Anterior cingulate cortex (tissue), 58 donors: ENCODE measurements around the gene HRAS.
A peak's percentile ranks its signal among the peaks of the same experiment; 100 is the strongest.

Source experiments
- DNase-seq, 58 donors: peaks; one replicate each; lab custom pipeline; 2025; lab: John Stamatoyannopoulos, UW

HRAS gene

DNA sequence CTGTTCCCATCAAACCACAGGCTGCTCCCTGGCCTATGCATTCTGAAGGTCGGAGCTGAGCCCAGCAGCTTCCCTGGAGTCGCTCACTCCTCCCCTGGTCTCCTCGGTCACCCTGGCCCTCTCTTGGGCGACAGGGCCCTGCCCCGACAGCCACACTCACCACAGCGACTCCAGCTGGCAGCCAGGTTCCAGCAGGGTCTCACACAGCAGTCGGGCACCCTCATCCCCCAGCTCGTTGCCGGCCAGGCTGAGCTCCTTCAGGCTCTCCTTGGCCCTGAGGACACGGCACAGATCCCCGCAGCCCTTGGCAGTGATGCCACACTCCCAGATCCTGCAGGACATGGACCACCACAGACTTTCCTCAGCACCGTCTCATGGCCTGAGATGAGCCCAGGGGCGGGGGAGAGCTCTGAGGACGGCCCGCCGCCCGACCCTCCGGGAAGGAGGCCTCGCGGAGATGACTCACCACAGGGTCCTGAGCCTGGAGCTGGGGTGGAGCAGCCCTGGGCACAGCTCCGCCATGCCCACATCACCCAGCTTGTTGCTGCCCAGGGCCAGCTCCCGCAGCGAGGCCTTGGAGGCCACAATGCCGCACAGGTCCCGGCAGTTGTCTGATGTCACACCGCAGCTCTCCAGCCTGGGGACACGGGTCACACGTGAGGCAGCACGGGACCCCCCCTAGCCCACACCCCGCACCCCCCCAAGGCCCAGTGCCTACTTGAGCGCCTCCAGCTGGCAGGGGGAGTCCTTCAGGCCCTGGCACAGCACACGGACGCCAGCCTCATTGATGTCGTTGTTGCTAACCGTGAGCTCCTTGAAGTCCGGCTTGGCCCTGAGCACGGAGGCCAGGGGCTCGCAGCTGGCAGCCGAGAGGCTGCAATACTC, 36.8 kb downstream of the HRAS start:
- no peak for DNase-seq

DNA sequence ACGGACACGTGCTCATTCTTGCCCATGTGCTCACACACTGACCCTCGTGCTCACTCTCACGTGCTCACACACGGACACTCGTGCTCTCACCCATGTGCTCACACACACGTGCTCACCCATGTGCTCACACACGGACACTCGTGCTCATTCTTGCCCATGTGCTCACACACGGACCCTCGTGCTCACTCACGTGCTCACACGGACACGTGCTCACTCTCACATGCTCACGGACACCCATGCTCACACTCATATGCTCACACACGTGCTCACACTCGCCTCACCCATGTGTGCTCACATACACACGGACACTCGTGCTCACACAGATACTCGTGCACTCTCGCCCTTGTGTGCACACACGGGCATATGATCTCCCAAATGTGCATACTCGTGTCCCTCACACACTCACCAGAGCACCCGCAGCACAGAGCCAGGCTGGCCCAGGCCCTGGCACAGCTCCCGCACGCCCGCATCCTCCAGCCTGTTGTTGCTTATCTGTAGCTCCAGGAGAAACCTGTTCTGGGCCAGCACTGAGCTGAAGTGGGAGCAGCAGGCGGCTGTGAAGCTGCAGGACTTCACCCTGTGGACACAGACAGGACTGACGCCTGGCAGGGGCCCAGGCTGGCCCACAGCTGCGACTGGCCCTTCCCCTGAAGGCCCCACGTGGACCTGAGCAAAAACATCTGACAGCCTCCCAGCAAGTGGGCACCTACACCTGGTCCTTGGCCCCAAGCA, 37.6 kb downstream of the HRAS start:
- DNase-seq, result no peak

DNA sequence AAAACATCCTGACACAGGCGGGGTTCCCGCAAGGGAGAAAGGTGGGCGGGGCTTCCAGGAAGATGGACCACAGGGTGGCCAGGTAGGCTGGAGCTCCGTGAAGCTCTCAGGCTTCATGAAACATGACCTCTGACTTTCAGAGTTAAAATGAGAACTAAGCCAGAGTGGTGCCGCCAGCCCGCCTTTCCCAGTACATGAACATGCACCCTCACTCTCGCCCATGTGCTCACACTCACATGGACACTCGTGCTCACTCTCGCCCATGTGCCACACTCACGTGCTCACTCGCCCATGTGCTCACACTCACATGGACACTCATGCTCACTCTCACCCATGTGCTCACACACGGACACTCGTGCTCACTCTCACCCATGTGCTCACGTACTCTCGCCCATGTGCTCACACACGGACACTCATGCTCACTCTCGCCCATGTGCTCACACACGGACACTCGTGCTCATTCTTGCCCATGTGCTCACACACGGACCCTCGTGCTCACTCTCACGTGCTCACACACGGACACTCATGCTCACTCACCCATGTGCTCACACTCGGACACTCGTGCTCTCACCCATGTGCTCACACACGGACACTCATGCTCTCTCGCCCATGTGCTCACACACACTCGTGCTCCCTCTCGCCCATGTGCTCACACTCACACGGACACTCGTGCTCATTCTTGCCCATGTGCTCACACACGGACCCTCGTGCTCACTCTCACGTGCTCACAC, 38.4 kb downstream of the HRAS start:
- no peak for DNase-seq

GRCh38 chr11:495537-495931, 39.8 kb downstream of the HRAS start:
- DNase-seq, result peak in 1 of 58 donors; percentile 46

- peak in 51 of 58 donors; percentile 24 to 93 (median 73) for DNase-seq
Measured at GRCh38 chr11:494761-495536, 40.4 kb downstream of the HRAS start.

GRCh38 chr11:492427-493226, 42.7 kb downstream of the HRAS start:
- no peak for DNase-seq

DNA sequence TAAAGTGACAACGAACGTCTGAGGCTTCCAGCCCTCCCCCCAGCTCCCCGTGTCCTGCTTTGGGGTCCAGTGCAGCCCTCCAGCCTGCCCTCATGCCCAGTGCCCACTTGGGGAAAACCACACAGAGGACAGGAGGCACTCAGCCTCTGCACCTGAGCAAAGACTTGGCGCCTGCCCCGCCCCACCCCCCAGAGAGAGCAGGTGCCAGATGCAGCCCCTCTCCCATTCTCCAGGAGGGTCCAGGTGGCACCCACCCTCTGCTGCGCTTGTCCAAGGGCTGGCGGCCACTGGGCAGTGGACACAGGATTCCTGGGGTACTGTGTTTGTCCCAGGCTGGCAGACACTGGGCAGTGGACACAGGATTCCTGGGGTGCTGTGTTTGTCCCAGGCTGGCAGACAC, 44.0 kb downstream of the HRAS start:
- no peak for DNase-seq

DNA sequence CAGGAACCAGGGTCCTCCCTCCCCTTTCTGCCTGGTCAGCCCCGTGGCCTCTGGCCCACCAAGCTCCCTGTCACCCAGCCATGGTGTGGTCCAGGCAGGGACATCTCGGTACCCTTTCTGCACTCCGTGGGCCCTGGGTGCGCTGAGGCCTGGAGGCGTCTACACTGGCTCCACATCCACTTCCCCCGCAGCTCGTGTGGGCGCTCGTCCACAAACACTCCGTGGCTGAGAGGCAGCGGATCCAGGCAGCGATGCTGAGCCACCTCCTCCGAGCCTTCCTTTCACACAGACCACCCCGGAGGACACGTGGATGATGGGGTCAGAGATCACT, 44.5 kb downstream of the HRAS start:
- DNase-seq, result no peak

- no peak for DNase-seq
Measured at GRCh38 chr11:490186-490929, 45.0 kb downstream of the HRAS start.

DNA sequence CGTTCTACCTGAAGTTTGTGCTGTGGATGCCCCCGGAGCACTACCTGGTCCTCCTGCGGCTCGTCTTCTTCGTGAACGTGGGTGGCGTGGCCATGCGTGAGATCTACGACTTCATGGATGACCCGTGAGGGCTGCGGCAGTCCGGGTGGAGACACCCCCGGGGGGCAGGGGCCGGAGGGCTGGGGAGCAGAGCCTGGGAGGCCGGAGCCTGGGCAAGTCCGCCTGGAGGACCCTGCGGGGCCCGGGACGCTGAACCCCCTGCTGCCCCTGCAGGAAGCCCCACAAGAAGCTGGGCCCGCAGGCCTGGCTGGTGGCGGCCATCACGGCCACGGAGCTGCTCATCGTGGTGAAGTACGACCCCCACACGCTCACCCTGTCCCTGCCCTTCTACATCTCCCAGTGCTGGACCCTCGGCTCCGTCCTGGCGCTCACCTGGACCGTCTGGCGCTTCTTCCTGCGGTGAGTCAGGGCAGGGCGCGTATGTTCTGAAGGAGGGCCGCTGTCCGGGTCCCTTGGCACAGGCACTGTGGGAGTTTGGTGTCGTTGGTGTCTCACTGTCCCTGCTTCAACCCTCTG, 45.7 kb downstream of the HRAS start:
- DNase-seq, result no peak

DNA sequence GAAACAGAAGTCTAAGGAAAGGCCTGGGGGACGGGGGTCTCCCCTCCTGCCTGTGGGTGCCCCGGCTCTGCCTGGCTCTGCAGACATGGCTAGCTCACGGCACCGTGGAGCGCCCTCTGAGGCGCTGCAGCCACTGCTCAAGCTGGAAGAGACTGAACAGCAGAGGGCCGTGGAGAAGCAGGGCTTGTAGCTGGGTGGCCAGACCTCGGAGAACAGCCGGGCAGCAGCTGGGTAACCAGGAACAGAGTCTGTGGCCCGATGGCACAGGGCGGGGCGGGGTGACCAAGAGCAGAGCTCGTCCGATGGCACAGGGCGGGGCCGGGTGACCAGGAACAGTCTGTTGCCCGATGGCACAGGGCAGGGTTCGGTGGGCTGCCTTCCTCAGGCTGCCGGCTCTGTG, 46.4 kb downstream of the HRAS start:
- peak in 7 of 58 donors; percentile 26 to 59 (median 39) for DNase-seq

DNA sequence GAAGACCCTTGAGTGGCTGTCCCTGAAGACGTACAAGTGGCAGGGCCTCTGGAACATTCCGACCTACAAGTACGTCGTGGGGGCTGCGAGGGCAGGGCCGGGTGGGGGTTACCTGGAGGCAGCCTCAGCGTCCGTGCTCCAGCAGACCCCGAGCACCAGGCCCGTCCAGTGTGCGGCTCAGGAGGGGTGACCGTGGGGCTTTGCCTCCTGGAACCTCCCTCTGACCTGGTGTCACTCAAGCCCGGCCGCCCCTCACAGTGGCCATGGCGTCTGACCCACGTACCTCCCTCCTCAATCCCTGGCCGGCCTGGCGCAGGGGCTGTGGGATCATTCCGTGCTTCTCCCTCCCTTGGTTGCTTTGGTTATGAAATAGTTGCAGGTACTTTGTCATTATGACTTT, 46.8 kb downstream of the HRAS start:
- no peak for DNase-seq

GRCh38 chr11:488062-488461, 47.3 kb downstream of the HRAS start:
- DNase-seq, result no peak

GRCh38 chr11:487571-488021, 47.8 kb downstream of the HRAS start:
- DNase-seq, result no peak

- DNase-seq, result no peak
Measured at GRCh38 chr11:486189-486588, 49.2 kb downstream of the HRAS start.

- no peak for DNase-seq
Measured at GRCh38 chr11:484616-485015, 50.8 kb downstream of the HRAS start.
